ENCODE results near the gene SPRING1.
A peak's percentile ranks its signal among the peaks of the same experiment; 100 is the strongest.

Gene SPRING1

DNA sequence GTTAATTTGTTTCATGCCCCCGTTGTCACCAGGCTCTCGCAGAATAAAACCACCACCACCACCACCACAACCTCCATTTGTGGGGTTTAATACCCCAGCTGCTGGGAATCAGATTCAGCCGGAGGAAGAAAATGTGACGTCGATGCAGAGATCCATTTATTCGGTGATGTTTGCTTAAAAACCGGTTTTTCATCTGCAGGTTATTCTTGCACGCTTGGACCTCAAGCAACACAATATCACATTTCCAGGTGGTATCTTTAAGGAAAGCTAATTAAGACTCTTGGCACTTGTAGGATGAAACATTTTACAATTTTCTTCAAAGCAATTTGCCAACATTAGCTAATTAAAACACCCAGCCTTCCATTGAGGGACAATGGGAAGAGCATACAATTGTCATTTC lies 39.8 kb downstream of the SPRING1 start:
- TF ChIP-seq, protein P1, sequence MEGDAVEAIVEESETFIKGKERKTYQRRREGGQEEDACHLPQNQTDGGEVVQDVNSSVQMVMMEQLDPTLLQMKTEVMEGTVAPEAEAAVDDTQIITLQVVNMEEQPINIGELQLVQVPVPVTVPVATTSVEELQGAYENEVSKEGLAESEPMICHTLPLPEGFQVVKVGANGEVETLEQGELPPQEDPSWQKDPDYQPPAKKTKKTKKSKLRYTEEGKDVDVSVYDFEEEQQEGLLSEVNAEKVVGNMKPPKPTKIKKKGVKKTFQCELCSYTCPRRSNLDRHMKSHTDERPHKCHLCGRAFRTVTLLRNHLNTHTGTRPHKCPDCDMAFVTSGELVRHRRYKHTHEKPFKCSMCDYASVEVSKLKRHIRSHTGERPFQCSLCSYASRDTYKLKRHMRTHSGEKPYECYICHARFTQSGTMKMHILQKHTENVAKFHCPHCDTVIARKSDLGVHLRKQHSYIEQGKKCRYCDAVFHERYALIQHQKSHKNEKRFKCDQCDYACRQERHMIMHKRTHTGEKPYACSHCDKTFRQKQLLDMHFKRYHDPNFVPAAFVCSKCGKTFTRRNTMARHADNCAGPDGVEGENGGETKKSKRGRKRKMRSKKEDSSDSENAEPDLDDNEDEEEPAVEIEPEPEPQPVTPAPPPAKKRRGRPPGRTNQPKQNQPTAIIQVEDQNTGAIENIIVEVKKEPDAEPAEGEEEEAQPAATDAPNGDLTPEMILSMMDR (IDR thresholded peaks at IDR 0.05; ENCODE audit: control insufficient read depth, extremely low read depth, insufficient read depth) = no peak
- H3K4me3 ChIP-seq (ENCODE audit: low read depth, low read length) = no peak overlapping the region
- peak; percentile 73 for DNase-seq (ENCODE audit: low read depth)

DNA sequence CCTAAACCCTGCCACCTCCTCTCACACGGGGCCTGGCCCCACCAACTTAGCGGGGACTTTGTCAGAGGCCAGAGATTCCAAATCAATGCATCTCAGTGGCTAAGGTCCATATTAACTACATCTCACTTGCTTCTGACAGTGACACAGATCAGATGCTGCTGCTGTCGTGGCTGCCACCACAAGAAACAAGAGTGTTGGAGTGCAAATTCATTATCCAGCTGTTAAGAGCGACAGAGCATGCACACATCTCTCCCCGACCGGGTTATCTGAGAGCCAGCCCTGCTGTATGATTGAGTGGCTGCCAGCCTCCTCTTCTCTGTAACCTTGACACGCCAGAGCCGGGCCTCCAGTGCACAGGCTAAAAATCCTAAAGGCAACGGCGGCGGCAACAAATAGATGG lies 40.2 kb downstream of the SPRING1 start:
- peak; percentile 40 for DNase-seq (ENCODE audit: low read depth)
- TF ChIP-seq, protein P1 (IDR thresholded peaks at IDR 0.05; ENCODE audit: control insufficient read depth, extremely low read depth, insufficient read depth) = no peak
- no peak overlapping the region for H3K4me3 ChIP-seq (ENCODE audit: low read depth, low read length)

DNA sequence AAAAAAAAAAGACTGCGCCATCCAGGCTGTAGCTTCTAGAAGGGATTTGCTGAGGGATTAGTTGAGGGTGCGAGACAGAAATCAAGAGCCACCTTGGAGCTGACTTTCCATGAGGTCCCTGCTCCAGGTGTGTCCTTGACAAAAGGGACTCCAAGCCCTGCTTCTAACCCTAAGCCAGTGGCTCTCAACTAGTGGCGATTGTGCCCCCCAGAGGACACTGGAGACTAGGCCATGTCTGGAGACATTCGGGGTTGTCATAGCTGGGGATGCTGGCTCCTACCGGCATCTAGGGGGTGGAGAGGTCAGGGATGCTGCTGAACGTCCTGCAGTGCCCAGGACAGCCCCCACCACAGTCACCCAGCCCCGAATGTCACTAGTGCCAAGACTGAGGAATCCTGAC lies 40.6 kb downstream of the SPRING1 start:
- DNase-seq (ENCODE audit: low read depth) = peak; percentile 11
- TF ChIP-seq, protein P1 (IDR thresholded peaks at IDR 0.05; ENCODE audit: control insufficient read depth, extremely low read depth, insufficient read depth) = peak; percentile 60
- no peak overlapping the region for H3K4me3 ChIP-seq (ENCODE audit: low read depth, low read length)

DNA sequence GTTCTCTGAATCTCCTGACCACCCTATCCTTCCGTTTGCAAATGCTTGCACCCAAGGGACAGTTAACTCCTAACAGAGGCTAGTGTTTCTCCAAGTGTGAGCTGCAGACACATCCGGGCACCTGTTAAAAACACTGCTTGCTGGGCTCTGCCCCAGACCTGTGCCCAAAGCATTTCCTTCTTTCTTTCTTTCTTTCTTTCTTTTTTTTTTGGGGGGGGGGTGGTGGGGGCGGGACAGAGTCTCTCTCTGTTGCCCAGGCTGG lies 42.5 kb downstream of the SPRING1 start:
- H3K4me3 ChIP-seq (ENCODE audit: low read depth, low read length) = no peak overlapping the region
- no peak for DNase-seq (ENCODE audit: low read depth)
- TF ChIP-seq, protein P1 (IDR thresholded peaks at IDR 0.05; ENCODE audit: control insufficient read depth, extremely low read depth, insufficient read depth) = no peak

DNA sequence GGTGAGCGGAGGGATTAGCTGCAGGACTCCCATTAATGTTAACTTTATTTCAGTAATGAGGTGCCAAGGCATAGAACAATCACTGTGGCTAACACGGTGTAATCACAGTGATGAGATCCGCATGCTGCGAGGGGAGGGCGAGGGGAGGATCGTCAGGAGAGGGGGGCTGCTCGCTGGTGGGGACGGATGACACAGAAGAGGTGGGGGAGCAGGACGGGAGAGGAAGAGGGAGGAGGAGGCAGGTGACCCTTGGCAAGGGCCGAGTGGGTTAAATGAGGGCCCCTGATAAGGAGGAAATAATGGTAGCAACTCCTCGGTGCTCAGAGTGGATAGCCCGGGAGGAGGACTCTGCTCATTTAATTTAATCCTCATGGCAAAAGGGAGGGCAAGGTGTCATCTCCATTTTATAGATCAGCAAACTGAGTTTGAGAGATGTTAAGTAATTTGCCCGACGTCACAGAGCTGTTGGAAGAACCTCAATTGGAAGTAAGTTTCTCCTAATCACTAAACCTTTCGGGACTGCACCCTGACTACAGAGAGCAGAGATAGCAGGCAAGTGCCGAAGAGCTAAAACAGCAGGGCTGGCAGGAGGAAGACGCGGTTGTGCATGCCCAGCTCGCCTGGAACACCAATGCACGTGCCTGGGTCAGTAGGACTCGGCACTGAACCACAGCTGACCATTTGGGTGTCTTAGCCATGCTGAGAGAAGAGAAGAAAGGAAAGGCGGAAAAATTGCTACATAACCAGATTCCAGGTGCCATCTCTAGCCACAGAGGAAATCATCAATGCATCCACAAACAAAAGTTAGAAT lies 43.0 kb downstream of the SPRING1 start:
- TF ChIP-seq, protein P1 (IDR thresholded peaks at IDR 0.05; ENCODE audit: control insufficient read depth, extremely low read depth, insufficient read depth) = no peak
- no peak for DNase-seq (ENCODE audit: low read depth)
- no peak overlapping the region for H3K4me3 ChIP-seq (ENCODE audit: low read depth, low read length)

DNA sequence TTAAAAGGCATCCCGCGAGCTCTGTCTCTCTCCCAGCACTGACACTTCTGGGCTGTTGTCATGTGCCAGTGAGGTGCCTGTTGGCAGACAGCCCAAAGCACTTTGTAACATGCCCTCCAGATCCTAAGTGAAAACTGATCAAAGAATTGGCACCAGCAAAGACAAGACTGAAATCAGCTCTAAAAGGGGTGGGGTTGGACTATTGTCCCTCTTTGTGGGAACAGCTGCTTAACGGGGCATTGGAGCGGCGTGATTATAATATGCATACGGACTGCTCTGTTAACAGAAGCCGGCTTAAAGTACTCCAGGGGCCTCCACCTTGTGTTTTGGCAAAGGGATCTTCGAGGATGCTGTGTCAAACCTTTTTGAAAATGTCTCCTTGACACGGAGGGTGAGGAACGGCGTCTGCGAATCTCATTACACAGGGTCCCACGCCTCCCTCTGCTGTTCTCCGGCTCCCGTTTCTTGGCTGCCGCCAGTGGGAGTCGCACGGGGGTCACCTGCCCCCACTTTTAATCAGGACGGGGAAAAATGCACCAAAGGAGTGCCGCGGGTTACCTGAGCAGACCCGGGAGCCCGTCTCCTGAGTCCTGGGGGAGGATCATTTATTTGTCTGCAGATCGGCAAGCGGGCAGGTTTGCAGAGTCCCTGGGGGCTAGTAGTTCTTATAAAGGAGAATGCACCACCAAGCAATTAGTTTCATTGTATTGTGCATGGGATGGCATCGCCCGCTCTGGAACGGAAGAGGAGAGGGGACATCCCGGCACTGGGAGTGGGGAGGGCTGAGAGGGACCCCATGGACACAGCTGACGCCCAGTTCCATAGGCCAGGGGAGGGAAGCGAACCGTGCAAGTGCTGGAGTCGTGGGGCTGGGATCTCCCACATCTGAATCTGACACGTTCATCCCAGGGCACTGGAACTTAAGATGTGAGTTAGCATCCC lies 44.3 kb downstream of the SPRING1 start:
- no peak for DNase-seq (ENCODE audit: low read depth)
- no peak overlapping the region for H3K4me3 ChIP-seq (ENCODE audit: low read depth, low read length)
- TF ChIP-seq, protein P1 (IDR thresholded peaks at IDR 0.05; ENCODE audit: control insufficient read depth, extremely low read depth, insufficient read depth) = no peak
